Colonic mucosa (tissue), 4 donors: ENCODE measurements around the gene TYR. TPM values are rescaled to one million over a fixed set of nuclear protein-coding genes. Genes with fewer than 3 reads are reported as not detected.
"Not testable (repeated sequence)": the region's sequence is repeated elsewhere in the genome, so short reads cannot be mapped to it uniquely, and the experiment has no call there.

Source experiments
- DNase-seq: peaks from one replicate; pipeline ENCODE4 v3.0.0-alpha.2; 2020
- H3K27ac ChIP-seq: fragments of 200-600 bp; one replicate; pipeline ENCODE4 v1.8.0; 2021
- H3K27me3 ChIP-seq: fragments of 200-600 bp; one replicate; pipeline ENCODE4 v1.8.0; 2021
- H3K36me3 ChIP-seq: fragments of 200-600 bp; one replicate; pipeline ENCODE4 v1.8.0; 2021
- H3K4me1 ChIP-seq: fragments of 200-600 bp; one replicate; pipeline ENCODE4 v1.8.0; 2021; ENCODE audit warnings: mild to moderate bottlenecking
- H3K4me3 ChIP-seq: fragments of 200-600 bp; one replicate; pipeline ENCODE4 v1.8.0; 2021
- H3K9ac ChIP-seq, 2 donors: one replicate each; pipeline ENCODE4 v1.7.0; 2013; ENCODE audit warnings: control low read depth in 2 of 2, low read depth in 2 of 2, low read length in 2 of 2
- H3K9me3 ChIP-seq: fragments of 200-600 bp; one replicate; pipeline ENCODE4 v1.8.0; 2021
- CTCF ChIP-seq: fragments of 200-600 bp; IDR thresholded peaks from one replicate; pipeline ENCODE4 v1.8.0; 2022; ENCODE audit warnings: antibody characterized with exemption, mild to moderate bottlenecking
- intact Hi-C: fragments of 100-400 bp; cut with DNase I; formaldehyde crosslinking; loops from one replicate; pipeline ENCODE4 v1.14.1; 2022
- total RNA-seq, 2 donors: library from RNA; stranded (reverse); fragmentation: NEBNext Ultra II Directional in 1 of 2; extraction: Animal tissue kit (Norgen Biotek cat#: 25700) in 1 of 2; gene quantifications; one replicate each; pipeline ENCODE4 v1.2.1, GENCODE V29; 2021
- donor health status: healthy.
- donor health status: DM: no; HTN: no; CAD: no.
- donor health status: DM: no; HTN: no; CAD: no.

The TYR gene
- total RNA-seq, 2 donors from 2014 or later: not detected

- TF ChIP-seq CTCF: no peak
- no peaks in the 10 kb centered on the region for H3K36me3 ChIP-seq
- DNase-seq: no peak
- no peak overlapping the region for H3K27ac ChIP-seq
- intact Hi-C loops: no loop called here
- no peak overlapping the region for H3K4me3 ChIP-seq
- no peak overlapping the region for H3K9ac ChIP-seq
- H3K9me3 ChIP-seq: no peaks in the 10 kb centered on the region
- no peaks in the 10 kb centered on the region for H3K27me3 ChIP-seq
- H3K4me1 ChIP-seq: no peaks in the 10 kb centered on the region
These were observed 27.7 kb downstream of the TYR start for GRCh38 chr11:89205378-89205777.

DNA sequence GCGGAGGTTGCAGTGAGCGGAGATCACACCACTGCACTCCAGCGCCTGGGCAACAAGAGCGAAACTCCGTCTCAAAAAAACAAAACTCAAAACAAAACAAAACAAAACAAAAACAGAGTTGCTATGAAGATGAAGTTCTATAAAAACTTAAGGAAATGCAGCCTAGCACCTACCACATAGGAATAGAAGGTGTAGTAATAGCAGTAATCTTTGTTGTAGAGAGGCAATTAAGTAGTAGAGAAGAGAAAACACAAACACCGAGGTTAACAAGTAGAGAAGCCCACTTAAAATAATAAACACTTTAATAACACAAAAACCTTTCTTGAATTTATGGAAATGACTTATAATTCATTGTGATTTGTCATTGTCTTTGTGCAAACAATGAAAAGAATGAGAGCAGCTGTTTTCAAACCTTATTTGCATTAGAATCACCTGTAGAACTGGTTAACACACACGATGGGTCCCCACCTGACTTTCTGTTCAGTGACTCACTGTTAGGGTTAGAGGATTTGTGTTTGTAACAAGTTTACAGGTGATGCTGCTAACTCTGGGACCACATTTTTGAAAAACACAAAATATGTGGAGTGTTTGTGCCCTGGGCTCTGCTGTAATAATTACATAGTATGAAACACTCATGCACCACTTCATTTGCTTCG lies 43.1 kb downstream of the TYR start:
- no peak for DNase-seq
- Histone ChIP-seq H3K27me3 (no peaks in the 10 kb centered on the region), H3K9me3 (no peaks in the 10 kb centered on the region), H3K36me3 (no peaks in the 10 kb centered on the region), H3K27ac (no peak overlapping the region), H3K4me1 (no peaks in the 10 kb centered on the region), H3K4me3 (no peak overlapping the region), H3K9ac (no peak overlapping the region)
- TF ChIP-seq CTCF: no peak
- intact Hi-C loops: no loop called here

DNA sequence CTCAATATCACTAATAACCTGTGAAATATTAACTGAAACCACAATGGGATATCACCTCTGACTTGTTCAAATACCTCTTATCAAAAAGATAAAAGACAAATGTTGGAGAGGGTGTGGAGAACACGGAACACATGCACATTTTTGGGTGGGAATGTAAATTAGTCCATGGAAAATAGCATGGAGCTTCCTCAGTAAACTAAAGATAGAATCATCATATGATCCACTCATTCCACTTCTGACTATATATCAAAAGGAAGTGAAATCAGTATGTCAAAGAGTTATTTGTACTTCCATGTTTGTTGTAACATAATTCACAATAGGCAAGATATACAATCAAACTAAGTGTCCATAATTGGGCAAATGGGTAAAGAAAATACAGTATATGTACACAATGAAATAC lies 57.4 kb downstream of the TYR start:
- H3K36me3 ChIP-seq: no peaks in the 10 kb centered on the region
- no peaks in the 10 kb centered on the region for H3K27me3 ChIP-seq
- no peak for DNase-seq
- no peaks in the 10 kb centered on the region for H3K4me1 ChIP-seq
- no peak for TF ChIP-seq CTCF
- no peak overlapping the region for H3K9ac ChIP-seq
- intact Hi-C loops: no loop called here
- H3K9me3 ChIP-seq: no peaks in the 10 kb centered on the region
- H3K4me3 ChIP-seq: no peak overlapping the region
- H3K27ac ChIP-seq: no peak overlapping the region

GRCh38 chr11:89235976-89236375 lies 58.3 kb downstream of the TYR start:
- no peaks in the 10 kb centered on the region for H3K27me3 ChIP-seq
- no peaks in the 10 kb centered on the region for H3K36me3 ChIP-seq
- intact Hi-C loops: no loop called here
- no peak overlapping the region for H3K4me3 ChIP-seq
- H3K9ac ChIP-seq: no peak overlapping the region
- no peaks in the 10 kb centered on the region for H3K4me1 ChIP-seq
- no peak for DNase-seq
- TF ChIP-seq CTCF: no peak
- H3K27ac ChIP-seq: no peak overlapping the region
- H3K9me3 ChIP-seq: no peaks in the 10 kb centered on the region

- intact Hi-C loops: not testable (repeated sequence)
These were observed 69.3 kb downstream of the TYR start for GRCh38 chr11:89247007-89247406.

DNA sequence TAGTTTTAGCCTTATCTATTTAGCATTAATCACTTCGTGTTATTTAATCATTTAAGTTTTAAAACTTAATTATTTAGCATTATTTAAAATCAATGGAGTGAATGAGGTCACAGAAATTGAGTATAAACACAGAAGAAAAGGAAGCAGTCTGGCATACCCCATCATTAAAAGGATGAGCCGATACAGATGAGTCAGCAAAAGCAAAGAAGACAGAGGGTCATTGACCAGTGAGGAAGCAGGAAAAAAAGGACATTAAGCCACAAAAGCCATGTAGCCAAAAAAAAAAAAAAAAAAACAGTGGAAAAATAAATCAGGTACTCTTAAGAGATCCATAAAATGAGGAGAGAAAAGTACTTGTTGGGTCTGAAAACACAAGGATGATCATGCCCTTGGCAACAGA lies 71.5 kb downstream of the TYR start:
- DNase-seq: no peak
- H3K9me3 ChIP-seq: no peaks in the 10 kb centered on the region
- H3K4me3 ChIP-seq: no peak overlapping the region
- no peak overlapping the region for H3K9ac ChIP-seq
- no peaks in the 10 kb centered on the region for H3K27me3 ChIP-seq
- no peaks in the 10 kb centered on the region for H3K4me1 ChIP-seq
- no peak overlapping the region for H3K27ac ChIP-seq
- intact Hi-C loops: no loop called here
- TF ChIP-seq CTCF: no peak
- no peaks in the 10 kb centered on the region for H3K36me3 ChIP-seq

More at GRCh38 chr11:89247007-89247406, 69.3 kb downstream of the TYR start:
- not testable (repeated sequence) for H3K9me3 ChIP-seq, H3K27ac ChIP-seq, H3K4me1 ChIP-seq, H3K4me3 ChIP-seq, H3K27me3 ChIP-seq, DNase-seq, H3K9ac ChIP-seq, H3K36me3 ChIP-seq

DNA sequence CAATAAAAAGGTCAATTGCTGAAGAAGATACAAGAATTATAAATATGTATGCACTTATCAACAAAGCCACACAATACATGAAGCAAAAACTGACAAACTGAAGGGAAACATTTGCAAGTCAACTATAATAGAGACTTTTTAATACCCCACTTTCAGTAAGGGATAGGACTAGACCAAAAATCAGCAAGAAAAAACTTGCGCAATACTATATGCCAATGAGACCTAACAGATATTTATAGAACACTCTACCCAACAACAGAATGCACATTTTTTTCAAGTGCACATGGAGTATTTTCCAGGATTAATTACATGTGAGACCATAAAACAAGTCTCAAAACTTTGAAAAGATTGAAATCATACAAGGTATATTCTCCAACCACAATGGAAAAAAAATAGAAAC lies 83.8 kb downstream of the TYR start:
- H3K4me3 ChIP-seq, H3K27me3 ChIP-seq, DNase-seq, intact Hi-C loops, H3K36me3 ChIP-seq, H3K4me1 ChIP-seq, H3K27ac ChIP-seq, H3K9ac ChIP-seq, H3K9me3 ChIP-seq: not testable (repeated sequence)
